AG09309 (cell line): Measurements from ENCODE around the gene TOM1L1.

Experiments used
- DNase-seq: peaks from one replicate; pipeline ENCODE4 v3.0.0-alpha.2; 2010; ENCODE audit warnings: low read depth
- H3K4me3 ChIP-seq: 2 replicates; pipeline ENCODE4 v1.5.1; 2011; ENCODE audit warnings: mild to moderate bottlenecking, low read depth, low read length, moderate library complexity; ENCODE audit not compliant: control insufficient read depth
- CTCF ChIP-seq: IDR thresholded peaks from 2 replicates; pipeline ENCODE4 v1.5.1; 2011; ENCODE audit warnings: mild to moderate bottlenecking, low read depth, low read length, inconsistent platforms; ENCODE audit not compliant: insufficient read depth, control insufficient read depth; ENCODE audit errors: missing control alignments

TOM1L1 gene

GRCh38 chr17:54900457-54901229, at the start of gene TOM1L1:
Gene TOM1L1, plus strand, starts transcription at chr17:54900852. Its CDS starts 14 bp downstream, at chr17:54900866.
- TF ChIP-seq CTCF: no peak
- peak within 1 kb of the TSS; percentile 90 for H3K4me3 ChIP-seq
- DNase-seq: no peak

GRCh38 chr17:54859187-54859586, 41.5 kb upstream of the TOM1L1 start:
- TF ChIP-seq CTCF: no peak
- H3K4me3 ChIP-seq: no peak overlapping the region
- DNase-seq: no peak

- DNase-seq: no peak
- TF ChIP-seq CTCF: no peak
- H3K4me3 ChIP-seq: no peak overlapping the region
These were observed 39.8 kb upstream of the TOM1L1 start for GRCh38 chr17:54860617-54861470.

GRCh38 chr17:54861471-54861983, 39.1 kb upstream of the TOM1L1 start:
- DNase-seq: no peak
- TF ChIP-seq CTCF: no peak
- no peak overlapping the region for H3K4me3 ChIP-seq

- no peak for TF ChIP-seq CTCF
- no peak for DNase-seq
These were observed 37.5 kb upstream of the TOM1L1 start for GRCh38 chr17:54863176-54863575.

GRCh38 chr17:54864070-54864469, 36.6 kb upstream of the TOM1L1 start:
- H3K4me3 ChIP-seq: no peak overlapping the region
- DNase-seq: no peak
- TF ChIP-seq CTCF: no peak

More at GRCh38 chr17:54863176-54863575, 37.5 kb upstream of the TOM1L1 start:
- H3K4me3 ChIP-seq: no peak overlapping the region
